HUES64 (cell line): ENCODE data around the gene SDE2.
"Not testable (repeated sequence)": the region's sequence is repeated elsewhere in the genome, so short reads cannot be mapped to it uniquely, and the experiment has no call there.

ENCODE experiments used
- H3K27ac ChIP-seq: 2 replicates; pipeline ENCODE4 v1.7.0; 2013; ENCODE audit warnings: low read depth, low read length, inconsistent platforms
- H3K27me3 ChIP-seq: 2 replicates; pipeline ENCODE4 v1.6.1; 2013; ENCODE audit warnings: mild to moderate bottlenecking, low read length; ENCODE audit not compliant: insufficient read depth
- H3K36me3 ChIP-seq: 2 replicates; pipeline ENCODE4 v1.6.1; 2013; ENCODE audit warnings: mild to moderate bottlenecking, low read length; ENCODE audit not compliant: insufficient read depth
- H3K4me1 ChIP-seq: 2 replicates; pipeline ENCODE4 v1.6.1; 2013; ENCODE audit warnings: mild to moderate bottlenecking, low read length, moderate library complexity; ENCODE audit not compliant: insufficient read depth
- H3K4me3 ChIP-seq: 2 replicates; pipeline ENCODE4 v1.5.1; 2013; ENCODE audit warnings: mild to moderate bottlenecking, low read length, moderate library complexity
- H3K9ac ChIP-seq: 2 replicates; pipeline ENCODE4 v1.6.1; 2013; ENCODE audit warnings: mild to moderate bottlenecking, low read depth, low read length
- H3K9me3 ChIP-seq: 2 replicates; pipeline ENCODE4 v1.6.1; 2013; ENCODE audit warnings: low read depth, low read length; ENCODE audit not compliant: insufficient read depth
- WGBS: fragments of 150-250, 120-280 bp; methylation state at CpG from one replicate; pipeline ENCODE4 v1.1.7; 2013; ENCODE audit warnings: missing lambda C conversion rate; 5-methylcytosine and 5-hydroxymethylcytosine counted together

Gene SDE2

DNA sequence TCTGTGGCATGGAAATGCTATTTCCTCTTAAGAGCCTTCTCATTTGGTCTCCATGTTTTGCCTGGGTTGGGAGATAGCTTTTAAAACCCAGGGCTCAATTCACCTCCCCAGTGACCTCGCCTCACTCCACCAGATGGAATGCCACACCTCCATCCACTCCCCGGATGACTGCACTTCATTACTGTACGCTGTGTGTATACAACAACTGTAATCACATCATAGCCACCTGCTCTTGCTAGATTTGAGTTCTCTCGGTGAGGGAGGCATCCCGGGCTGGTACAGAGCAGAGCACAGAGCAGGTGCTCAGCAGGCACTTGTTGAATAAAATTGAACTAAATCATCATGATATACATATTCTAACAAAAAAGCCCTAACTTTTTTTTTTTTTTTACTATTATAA, 26.0 kb downstream of the SDE2 start:
- 0 out of 2 replicates have a peak, but pooled peaks cover 8% of the 10 kb centered on the region for H3K36me3 ChIP-seq
- no peak overlapping the region for H3K4me3 ChIP-seq
- no peaks in the 10 kb centered on the region for H3K4me1 ChIP-seq
- H3K9ac ChIP-seq, result no peak overlapping the region
- H3K27me3 ChIP-seq, result no peaks in the 10 kb centered on the region
- WGBS, result 94% methylated on average over 5 of the region's 5 CpGs
- no peaks in the 10 kb centered on the region for H3K9me3 ChIP-seq
- H3K27ac ChIP-seq, result no peak overlapping the region

DNA sequence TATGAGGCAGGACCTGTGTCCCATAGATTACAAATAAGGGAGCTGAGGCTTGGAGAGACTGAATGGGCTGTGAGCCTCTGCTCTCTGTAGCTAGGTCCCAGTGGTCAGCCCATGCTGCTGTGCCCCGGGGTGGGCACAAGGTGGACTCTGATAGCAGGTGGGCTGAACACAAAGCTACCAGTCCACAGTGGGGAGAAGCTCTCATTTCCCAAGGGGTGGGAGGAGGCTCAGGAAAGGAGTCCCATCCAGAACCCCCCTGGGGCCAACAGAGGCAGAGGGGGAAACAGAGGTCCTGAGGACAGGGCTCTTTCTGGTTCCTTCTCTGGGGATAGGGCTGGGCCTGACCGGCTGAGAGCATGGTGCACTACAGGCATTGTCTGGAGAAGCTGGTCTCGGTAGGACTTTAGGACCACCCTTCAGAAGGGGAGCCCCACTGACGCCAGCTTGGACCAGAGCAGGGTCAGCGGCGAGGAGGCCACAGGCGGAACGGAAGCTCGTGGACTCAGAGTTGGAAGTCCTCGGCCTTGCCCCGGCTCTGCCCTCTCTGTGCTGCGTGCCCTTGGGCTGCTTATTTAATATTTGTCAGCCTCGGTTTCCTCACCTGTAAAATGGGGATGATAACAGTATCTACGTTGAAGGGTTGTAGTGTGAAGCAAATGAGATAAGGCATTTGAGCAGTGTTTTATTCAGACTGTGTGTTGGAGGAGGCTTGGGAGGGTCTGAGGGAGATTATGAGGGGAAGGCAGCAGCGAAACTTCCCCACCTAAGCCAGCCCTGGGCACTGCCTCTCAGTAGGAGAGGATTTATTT, 26.6 kb downstream of the SDE2 start:
- 93% methylated on average over 15 of the region's 15 CpGs for WGBS
- H3K36me3 ChIP-seq, result 0 out of 2 replicates have a peak, but pooled peaks cover 3% of the 10 kb centered on the region
- H3K27me3 ChIP-seq, result no peaks in the 10 kb centered on the region
- H3K27ac ChIP-seq, result no peak overlapping the region
- no peaks in the 10 kb centered on the region for H3K4me1 ChIP-seq
- no peaks in the 10 kb centered on the region for H3K9me3 ChIP-seq
- no peak overlapping the region for H3K9ac ChIP-seq
- no peak overlapping the region for H3K4me3 ChIP-seq

DNA sequence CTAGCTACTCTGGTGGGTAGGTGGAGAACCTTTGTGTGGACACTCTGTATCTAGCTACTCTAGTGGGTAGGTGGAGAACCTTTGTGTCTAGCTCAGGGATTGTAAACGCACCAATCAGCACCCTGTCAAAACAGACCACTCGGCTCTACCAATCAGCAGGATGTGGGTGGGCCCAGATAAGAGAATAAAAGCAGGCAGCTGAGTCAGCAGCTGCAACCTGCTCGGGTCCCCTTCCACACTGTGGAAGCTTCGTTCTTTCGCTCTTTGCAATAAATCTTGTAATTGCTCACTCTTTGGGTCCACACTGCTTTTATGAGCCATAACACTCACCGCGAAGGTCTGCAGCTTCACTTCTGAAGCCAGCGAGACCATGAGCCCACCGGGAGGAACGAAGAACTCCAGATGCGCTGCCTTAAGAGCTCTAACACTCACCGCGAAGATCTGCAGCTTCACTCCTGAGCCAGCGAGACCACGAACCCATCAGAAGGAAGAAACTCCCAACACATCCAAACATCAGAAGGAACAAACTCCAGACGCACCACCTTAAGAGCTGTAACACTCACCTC, 28.5 kb downstream of the SDE2 start:
- 97% methylated on average over 16 of the region's 16 CpGs for WGBS
- H3K27ac ChIP-seq, H3K4me3 ChIP-seq, H3K36me3 ChIP-seq, H3K9ac ChIP-seq, H3K27me3 ChIP-seq, H3K4me1 ChIP-seq, H3K9me3 ChIP-seq: not testable (repeated sequence)

DNA sequence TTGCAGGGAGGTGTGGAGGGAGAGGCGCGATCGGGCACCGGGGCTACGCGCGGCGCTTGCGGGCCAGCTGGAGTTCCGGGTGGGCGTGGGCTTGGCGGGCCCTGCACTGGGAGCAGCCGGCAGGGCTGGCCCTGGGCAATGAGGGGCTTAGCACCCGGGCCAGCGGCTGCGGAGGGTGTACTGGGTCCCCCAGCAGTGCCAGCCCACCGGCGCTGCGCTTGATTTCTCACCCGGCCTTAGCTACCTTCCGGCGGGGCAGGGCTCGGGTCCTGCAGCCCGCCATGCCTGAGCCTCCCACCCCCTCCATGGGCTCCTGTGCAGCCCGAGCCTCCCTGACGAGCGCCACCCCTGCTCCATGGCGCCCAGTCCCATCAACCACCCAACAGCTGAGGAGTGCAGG, 29.4 kb downstream of the SDE2 start:
- 96% methylated on average over 28 of the region's 28 CpGs for WGBS
- not testable (repeated sequence) for H3K9me3 ChIP-seq, H3K9ac ChIP-seq, H3K27me3 ChIP-seq, H3K36me3 ChIP-seq, H3K4me1 ChIP-seq, H3K4me3 ChIP-seq, H3K27ac ChIP-seq

DNA sequence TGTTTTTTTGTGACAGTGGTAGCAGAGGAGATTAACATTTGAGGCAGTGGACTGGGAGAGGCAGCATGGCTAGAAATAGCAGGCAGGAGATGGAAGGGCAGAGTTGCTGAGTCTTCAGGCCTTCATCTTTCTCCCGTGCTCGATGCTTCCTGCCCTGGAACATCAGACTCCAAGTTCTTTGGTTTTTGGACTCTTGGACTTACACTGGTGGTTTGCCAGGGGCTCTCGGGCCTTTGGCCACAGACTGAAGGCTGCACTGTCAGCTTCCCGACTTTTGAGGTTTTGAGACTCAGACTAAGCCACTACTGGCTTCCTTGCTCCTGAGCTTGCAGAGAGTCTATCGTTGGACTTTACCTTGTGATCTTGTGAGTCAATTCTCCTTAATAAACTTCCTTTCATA, 33.9 kb downstream of the SDE2 start:
- H3K4me3 ChIP-seq, result no peak overlapping the region
- H3K36me3 ChIP-seq, result no peaks in the 10 kb centered on the region
- 92% methylated on average over 5 of the region's 5 CpGs for whole genome bisulfite sequencing
- H3K27ac ChIP-seq, result no peak overlapping the region
- H3K9me3 ChIP-seq, result no peaks in the 10 kb centered on the region
- no peaks in the 10 kb centered on the region for H3K27me3 ChIP-seq
- no peaks in the 10 kb centered on the region for H3K4me1 ChIP-seq
- no peak overlapping the region for H3K9ac ChIP-seq

DNA sequence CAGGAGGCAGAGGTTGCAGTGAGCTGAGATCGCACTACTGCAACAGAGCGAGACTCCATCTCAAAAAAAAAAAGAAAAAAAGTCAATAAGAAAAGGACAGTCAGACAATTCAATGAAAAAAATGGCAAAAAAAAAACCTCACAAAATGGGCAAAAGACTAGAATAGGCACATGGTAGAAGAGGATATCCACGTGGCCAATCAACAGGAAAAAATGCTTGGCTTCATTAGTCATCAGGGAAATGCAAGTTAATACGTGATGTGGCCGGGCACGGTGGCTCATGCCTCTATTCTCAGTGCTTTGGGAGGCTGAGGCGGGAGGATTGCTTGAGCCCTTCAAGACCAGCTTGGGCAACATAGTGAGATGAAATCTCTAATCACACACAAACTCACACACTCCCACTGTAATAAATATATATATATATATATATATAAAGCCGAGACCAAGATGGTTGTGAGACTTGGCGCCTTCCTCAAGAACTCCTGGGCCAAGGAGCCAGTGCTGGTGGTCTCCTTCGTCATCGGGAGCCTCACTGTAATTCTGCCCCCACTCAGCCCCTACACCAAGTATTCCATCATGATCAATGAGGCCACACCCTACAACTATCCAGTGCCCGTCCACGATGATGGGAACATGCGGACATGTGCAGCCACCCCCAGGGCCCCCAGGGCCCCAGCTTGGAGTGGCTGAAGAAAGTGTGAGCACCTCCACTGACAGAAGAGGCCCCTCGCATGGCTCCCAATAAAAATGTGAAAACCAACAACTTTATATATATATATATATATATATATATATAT, 35.2 kb downstream of the SDE2 start:
- H3K4me1 ChIP-seq, result no peaks in the 10 kb centered on the region
- H3K36me3 ChIP-seq, result no peaks in the 10 kb centered on the region
- H3K9me3 ChIP-seq, result no peaks in the 10 kb centered on the region
- H3K27me3 ChIP-seq, result no peaks in the 10 kb centered on the region
- H3K9ac ChIP-seq, result no peak overlapping the region
- H3K27ac ChIP-seq, result no peak overlapping the region
- no peak overlapping the region for H3K4me3 ChIP-seq
- WGBS, result 95% methylated on average over 13 of the region's 15 CpGs

DNA sequence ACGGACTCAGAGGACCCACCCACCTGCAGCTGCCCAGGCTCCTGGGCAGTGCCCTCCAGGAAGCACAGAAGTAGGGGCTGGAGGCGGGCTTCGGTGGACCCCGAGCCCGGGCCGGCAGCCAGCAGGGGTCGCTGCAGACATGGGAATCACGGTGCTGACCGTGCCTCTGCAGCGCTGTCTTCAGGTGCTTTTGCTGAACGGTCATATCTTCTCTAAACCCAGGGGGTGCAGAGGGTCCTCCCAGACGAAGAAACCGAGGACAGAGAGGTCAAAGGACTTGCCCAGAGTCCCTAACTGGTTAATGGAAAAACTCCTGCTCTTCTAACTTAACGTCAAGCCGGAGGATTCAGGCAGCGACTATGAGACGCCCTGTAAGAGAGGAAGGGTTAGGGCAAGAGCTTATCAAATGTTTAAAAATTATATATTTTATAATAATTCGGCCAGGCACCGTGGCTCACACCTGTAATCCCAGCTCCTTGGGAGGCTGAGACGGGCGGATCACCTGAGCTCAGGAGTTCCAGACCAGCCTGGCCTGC, 36.6 kb downstream of the SDE2 start:
- Histone ChIP-seq H3K9me3 (no peaks in the 10 kb centered on the region), H3K36me3 (no peaks in the 10 kb centered on the region), H3K27ac (no peak overlapping the region), H3K27me3 (no peaks in the 10 kb centered on the region), H3K4me1 (no peaks in the 10 kb centered on the region), H3K9ac (no peak overlapping the region), H3K4me3 (no peak overlapping the region)
- 24% methylated on average over 17 of the region's 21 CpGs for WGBS

DNA sequence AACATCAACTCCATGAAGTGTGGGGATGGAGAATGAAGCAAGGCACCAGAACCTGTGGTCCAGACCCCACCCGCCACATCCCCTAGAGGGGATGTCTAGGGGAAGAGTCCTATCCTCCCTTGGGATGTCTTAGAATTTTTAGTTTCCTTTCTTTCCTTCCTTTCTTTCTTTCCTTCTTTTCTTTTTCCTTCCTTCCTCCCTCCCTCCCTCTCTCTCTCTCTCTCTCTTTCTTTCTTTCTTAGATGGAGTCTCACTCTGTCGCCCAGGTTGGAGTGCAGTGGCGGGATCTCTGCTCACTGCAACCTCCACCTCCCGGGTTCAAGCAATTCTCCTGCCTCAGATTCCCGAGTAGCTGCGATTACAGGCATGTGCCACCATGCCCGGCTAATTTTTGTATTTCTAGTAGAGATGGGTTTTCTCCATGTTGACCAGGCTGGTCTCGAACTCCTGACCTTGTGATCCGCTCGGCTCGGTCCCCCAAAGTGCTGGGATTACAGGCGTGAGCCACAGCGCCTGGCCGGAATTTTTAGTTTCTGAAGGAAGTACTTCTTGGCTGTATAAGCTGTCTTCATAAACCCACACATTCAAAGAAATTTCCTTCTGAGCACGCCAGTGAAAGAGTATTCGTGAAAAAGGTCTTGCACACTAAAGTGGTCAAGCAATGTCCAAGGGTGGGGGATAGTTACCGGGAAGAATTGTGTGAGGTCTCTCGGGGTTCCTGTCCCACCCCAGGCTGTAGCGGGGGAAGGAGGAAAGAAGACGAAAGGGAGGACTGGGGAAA, 37.3 kb downstream of the SDE2 start:
- Histone ChIP-seq H3K4me3 (no peak overlapping the region), H3K36me3 (no peaks in the 10 kb centered on the region)
- 91% methylated on average over 20 of the region's 20 CpGs for WGBS

DNA sequence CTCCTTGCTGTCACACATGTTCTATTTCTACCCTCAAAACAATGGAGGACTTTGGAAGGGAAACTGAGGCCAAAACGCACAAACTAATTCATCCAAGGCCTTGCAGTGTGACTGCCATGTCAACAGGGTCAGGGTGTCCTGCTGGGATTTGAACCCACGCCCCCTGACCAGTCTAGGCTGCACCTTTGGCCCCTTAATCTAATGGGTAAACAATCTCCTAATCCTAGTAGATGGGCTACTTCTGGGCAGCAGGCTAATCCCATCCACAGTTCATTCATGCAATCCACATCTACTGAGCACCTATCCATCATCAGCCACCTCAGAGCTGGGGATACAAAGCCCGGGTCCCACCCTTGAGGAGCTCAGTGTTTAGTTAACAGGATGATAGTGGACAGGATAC, 41.1 kb downstream of the SDE2 start:
- Histone ChIP-seq H3K4me3 (no peak overlapping the region), H3K9ac (no peak overlapping the region), H3K27me3 (no peaks in the 10 kb centered on the region), H3K9me3 (no peaks in the 10 kb centered on the region), H3K27ac (no peak overlapping the region), H3K36me3 (no peaks in the 10 kb centered on the region), H3K4me1 (no peaks in the 10 kb centered on the region)
- WGBS, result 82% methylated on average over 3 of the region's 3 CpGs

More for the DNA sequence above, 37.3 kb downstream of the SDE2 start:
- Histone ChIP-seq H3K4me1 (no peaks in the 10 kb centered on the region), H3K9ac (no peak overlapping the region), H3K27me3 (no peaks in the 10 kb centered on the region), H3K9me3 (no peaks in the 10 kb centered on the region), H3K27ac (no peak overlapping the region)

DNA sequence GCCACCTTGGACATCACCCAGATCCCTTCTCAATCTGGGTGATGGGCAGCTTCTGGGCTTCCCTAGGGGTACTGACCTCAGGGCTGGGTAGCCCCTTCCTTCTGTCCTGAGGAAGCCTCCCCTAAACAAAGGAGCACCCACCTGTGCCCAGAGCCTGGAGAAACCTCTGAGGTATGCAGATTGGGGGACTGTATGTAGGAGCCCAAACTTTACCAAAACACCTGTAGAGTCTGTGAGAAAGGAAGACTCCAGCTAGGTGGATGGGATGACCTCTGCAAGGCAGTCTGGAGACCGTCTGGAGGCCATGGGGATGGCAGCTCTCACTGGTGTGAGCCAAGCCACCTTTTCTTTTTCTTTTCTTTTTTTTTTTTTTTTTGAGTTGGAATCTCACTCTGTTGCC, 44.4 kb downstream of the SDE2 start:
- Histone ChIP-seq H3K9ac (no peak overlapping the region), H3K27me3 (no peaks in the 10 kb centered on the region)

More for the DNA sequence above, 44.4 kb downstream of the SDE2 start:
- Histone ChIP-seq H3K27ac (no peak overlapping the region), H3K9me3 (no peaks in the 10 kb centered on the region), H3K36me3 (no peaks in the 10 kb centered on the region), H3K4me3 (no peak overlapping the region), H3K4me1 (peaks cover 4% of the 10 kb centered on the region; the same call in 1 of the 2 replicates)
- WGBS, result 100% methylated on average over 1 of the region's 1 CpG
